HUES6 (cell line): ENCODE data around the gene BLM.

Source experiments
- H3K27ac ChIP-seq: 2 replicates; pipeline ENCODE4 v1.7.0; 2013; ENCODE audit warnings: low read depth, mild to moderate bottlenecking, low read length, inconsistent platforms
- H3K27me3 ChIP-seq: 2 replicates; pipeline ENCODE4 v1.6.1; 2013; ENCODE audit warnings: low read length; ENCODE audit not compliant: control insufficient read depth, insufficient read depth
- H3K36me3 ChIP-seq: 2 replicates; pipeline ENCODE4 v1.6.1; 2013; ENCODE audit warnings: low read length; ENCODE audit not compliant: control insufficient read depth, insufficient read depth
- H3K4me1 ChIP-seq: 2 replicates; pipeline ENCODE4 v1.6.1; 2013; ENCODE audit warnings: low read length; ENCODE audit not compliant: control insufficient read depth, insufficient read depth
- H3K4me3 ChIP-seq: 2 replicates; pipeline ENCODE4 v1.5.1; 2013; ENCODE audit warnings: low read depth, low read length
- H3K9ac ChIP-seq: one replicate; pipeline ENCODE4 v1.6.1; 2013; ENCODE audit warnings: mild to moderate bottlenecking, low read length
- H3K9me3 ChIP-seq: 2 replicates; pipeline ENCODE4 v1.6.1; 2013; ENCODE audit warnings: low read depth, low read length; ENCODE audit not compliant: control insufficient read depth, insufficient read depth

The BLM gene

GRCh38 chr15:90851940-90852339, 134.8 kb downstream of the BLM start:
- H3K4me1 ChIP-seq: no peaks in the 10 kb centered on the region
- no peaks in the 10 kb centered on the region for H3K36me3 ChIP-seq
- H3K27me3 ChIP-seq: no peaks in the 10 kb centered on the region
- no peak overlapping the region for H3K27ac ChIP-seq
- H3K9ac ChIP-seq: no peak overlapping the region
- H3K4me3 ChIP-seq: no peak overlapping the region
- no peaks in the 10 kb centered on the region for H3K9me3 ChIP-seq

DNA sequence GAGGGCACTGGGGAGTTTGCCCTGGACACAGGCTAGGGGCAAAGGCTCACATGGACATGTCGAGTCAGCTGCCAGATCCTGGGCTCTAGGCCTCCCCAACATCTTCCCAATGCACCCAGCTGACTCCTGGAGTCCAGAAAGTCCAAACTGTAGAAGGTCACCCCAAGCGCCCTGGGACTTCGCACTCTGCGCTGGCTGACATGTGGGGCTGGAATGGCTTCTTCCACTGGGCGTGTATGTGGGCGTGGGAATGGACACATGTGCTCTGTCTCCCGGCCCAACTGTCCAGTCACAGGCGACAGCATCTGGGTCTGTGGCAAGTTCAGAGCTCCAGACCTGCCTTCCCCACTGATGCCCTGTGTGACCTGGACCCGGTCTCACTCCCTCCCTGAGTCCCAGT, 138.0 kb downstream of the BLM start:
- H3K4me1 ChIP-seq: peaks cover 10% of the 10 kb centered on the region
- H3K36me3 ChIP-seq: no peaks in the 10 kb centered on the region
- H3K27ac ChIP-seq: no peak overlapping the region
- H3K4me3 ChIP-seq: no peak overlapping the region
- H3K27me3 ChIP-seq: no peaks in the 10 kb centered on the region
- no peaks in the 10 kb centered on the region for H3K9me3 ChIP-seq
- no peak overlapping the region for H3K9ac ChIP-seq

GRCh38 chr15:90857337-90857736, 140.2 kb downstream of the BLM start:
- H3K27me3 ChIP-seq: no peaks in the 10 kb centered on the region
- no peak overlapping the region for H3K27ac ChIP-seq
- no peak overlapping the region for H3K9ac ChIP-seq
- H3K9me3 ChIP-seq: no peaks in the 10 kb centered on the region
- no peaks in the 10 kb centered on the region for H3K36me3 ChIP-seq
- peaks cover 18% of the 10 kb centered on the region for H3K4me1 ChIP-seq
- H3K4me3 ChIP-seq: no peak overlapping the region

- peaks cover 18% of the 10 kb centered on the region for H3K4me1 ChIP-seq
- H3K36me3 ChIP-seq: no peaks in the 10 kb centered on the region
- no peak overlapping the region for H3K4me3 ChIP-seq
- H3K27ac ChIP-seq: no peak overlapping the region
- no peak overlapping the region for H3K9ac ChIP-seq
- no peaks in the 10 kb centered on the region for H3K9me3 ChIP-seq
- H3K27me3 ChIP-seq: no peaks in the 10 kb centered on the region
These were observed 140.8 kb downstream of the BLM start for GRCh38 chr15:90857883-90858443.

- H3K9ac ChIP-seq: peak overlapping the region; percentile 63
- H3K27ac ChIP-seq: peak overlapping the region; percentile 46; the same call in 1 of the 2 replicates
- no peak overlapping the region for H3K4me3 ChIP-seq
- H3K27me3 ChIP-seq: no peaks in the 10 kb centered on the region
- no peaks in the 10 kb centered on the region for H3K36me3 ChIP-seq
- H3K4me1 ChIP-seq: peaks cover 23% of the 10 kb centered on the region
- no peaks in the 10 kb centered on the region for H3K9me3 ChIP-seq
These were observed 142.3 kb downstream of the BLM start for GRCh38 chr15:90859234-90860131.

- H3K27me3 ChIP-seq: no peaks in the 10 kb centered on the region
- no peaks in the 10 kb centered on the region for H3K9me3 ChIP-seq
- H3K4me1 ChIP-seq: peaks cover 23% of the 10 kb centered on the region
- H3K9ac ChIP-seq: no peak overlapping the region
- no peak overlapping the region for H3K27ac ChIP-seq
- no peaks in the 10 kb centered on the region for H3K36me3 ChIP-seq
- no peak overlapping the region for H3K4me3 ChIP-seq
These were observed 143.3 kb downstream of the BLM start for GRCh38 chr15:90860450-90860849.

GRCh38 chr15:90860942-90861675, 144.0 kb downstream of the BLM start:
- H3K4me1 ChIP-seq: peaks cover 23% of the 10 kb centered on the region
- no peaks in the 10 kb centered on the region for H3K36me3 ChIP-seq
- H3K9me3 ChIP-seq: no peaks in the 10 kb centered on the region
- no peaks in the 10 kb centered on the region for H3K27me3 ChIP-seq
- no peak overlapping the region for H3K27ac ChIP-seq
- H3K9ac ChIP-seq: no peak overlapping the region
- H3K4me3 ChIP-seq: no peak overlapping the region

DNA sequence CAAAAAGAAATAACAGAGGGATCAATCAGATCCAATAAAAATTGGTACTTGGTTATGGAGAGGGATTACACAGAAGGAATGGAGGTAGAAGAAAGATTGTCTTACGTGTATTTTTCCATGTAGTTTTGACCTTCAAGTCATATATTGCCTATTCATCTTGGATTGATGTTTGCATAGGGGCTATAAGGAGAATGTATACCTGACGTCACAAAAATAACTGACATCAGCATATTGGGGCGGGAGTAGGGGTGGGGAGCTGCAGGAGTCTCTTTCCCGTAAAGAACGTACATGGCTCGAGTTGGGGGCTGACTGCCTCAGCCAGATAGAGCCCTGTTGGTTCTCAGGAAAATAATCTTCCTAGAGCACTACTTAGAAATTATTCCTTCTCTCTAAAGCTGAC, 145.3 kb downstream of the BLM start:
- Histone ChIP-seq H3K27me3 (no peaks in the 10 kb centered on the region), H3K9me3 (no peaks in the 10 kb centered on the region), H3K4me3 (no peak overlapping the region), H3K4me1 (peaks cover 23% of the 10 kb centered on the region), H3K9ac (no peak overlapping the region), H3K27ac (no peak overlapping the region), H3K36me3 (no peaks in the 10 kb centered on the region)

- H3K9ac ChIP-seq: no peak overlapping the region
These were observed 146.0 kb downstream of the BLM start for GRCh38 chr15:90862964-90863778.

DNA sequence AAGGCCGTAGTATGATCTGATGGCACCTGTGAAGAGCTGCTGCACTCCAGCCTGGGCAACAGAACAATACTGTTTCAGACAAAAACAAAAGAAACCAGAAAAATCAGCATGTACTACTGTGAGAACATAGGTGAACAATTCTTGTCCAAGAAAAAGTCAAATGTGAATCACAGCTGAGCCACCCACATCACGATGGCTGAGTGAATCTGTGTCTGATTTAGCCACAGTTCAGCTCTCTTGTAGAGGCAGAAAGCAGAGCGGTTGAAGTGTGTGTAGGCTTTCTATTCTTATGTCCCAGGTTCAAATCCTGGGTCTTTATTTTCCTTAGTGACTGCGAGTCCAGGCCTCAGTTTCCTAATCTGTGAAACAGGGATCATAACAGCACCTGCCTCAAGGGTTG, 146.8 kb downstream of the BLM start:
- H3K27ac ChIP-seq: no peak overlapping the region
- H3K4me3 ChIP-seq: no peak overlapping the region
- H3K9me3 ChIP-seq: no peaks in the 10 kb centered on the region
- H3K9ac ChIP-seq: no peak overlapping the region
- H3K4me1 ChIP-seq: peaks cover 35% of the 10 kb centered on the region
- H3K27me3 ChIP-seq: no peaks in the 10 kb centered on the region
- no peaks in the 10 kb centered on the region for H3K36me3 ChIP-seq

More at GRCh38 chr15:90862964-90863778, 146.0 kb downstream of the BLM start:
- Histone ChIP-seq H3K9me3 (no peaks in the 10 kb centered on the region), H3K4me1 (peaks cover 26% of the 10 kb centered on the region), H3K36me3 (no peaks in the 10 kb centered on the region), H3K4me3 (no peak overlapping the region), H3K27me3 (no peaks in the 10 kb centered on the region), H3K27ac (no peak overlapping the region)
